SK-N-SH treated with all-trans-retinoic acid at 6 μM for 48 hours (cell line): Measurements from ENCODE around the gene LMO4.

Source experiments
- ATAC-seq: fragments of 200-7000 bp; cut with Tn5 transposase; 3 replicates; pipeline ENCODE4 v1.9.1; 2020; ENCODE audit warnings: mild to moderate bottlenecking, moderate library complexity
- ARNTL ChIP-seq: fragments of 450-650 bp; formaldehyde crosslinking; IDR thresholded peaks from 2 replicates; pipeline ENCODE4 v1.5.0; 2020; ENCODE audit warnings: low read depth, mild to moderate bottlenecking, moderate library complexity, borderline replicate concordance
- BACH2 ChIP-seq: fragments of 250-450 bp; sonication (Bioruptor Pico); IDR thresholded peaks from 2 replicates; pipeline ENCODE4 v1.9.0; 2021; ENCODE audit warnings: mild to moderate bottlenecking, borderline replicate concordance
- CREB5 ChIP-seq: fragments of 250-450 bp; sonication (Bioruptor Pico); IDR thresholded peaks from 2 replicates; pipeline ENCODE4 v1.5.1; 2020; ENCODE audit warnings: low read depth, mild to moderate bottlenecking, moderate library complexity
- CSDC2 ChIP-seq: fragments of 250-450 bp; sonication (Bioruptor Pico); IDR thresholded peaks from 2 replicates; pipeline ENCODE4 v1.5.0; 2020; ENCODE audit warnings: mild to moderate bottlenecking, moderate library complexity
- ESRRG ChIP-seq: fragments of 250-450 bp; sonication (Bioruptor Pico); IDR thresholded peaks from 2 replicates; pipeline ENCODE4 v1.6.1; 2021; ENCODE audit warnings: mild to moderate bottlenecking
- GLIS3 ChIP-seq: fragments of 250-450 bp; sonication (Bioruptor Pico); IDR thresholded peaks from 2 replicates; pipeline ENCODE4 v1.5.0; 2020; ENCODE audit warnings: mild to moderate bottlenecking, moderate library complexity
- ISL1 ChIP-seq: fragments of 250-450 bp; sonication (Bioruptor Pico); IDR thresholded peaks from 2 replicates; pipeline ENCODE4 v2.1.2; 2022; ENCODE audit warnings: mild to moderate bottlenecking, moderate library complexity
- OSR1 ChIP-seq: fragments of 250-450 bp; sonication (Bioruptor Pico); IDR thresholded peaks from 2 replicates; pipeline ENCODE4 v1.8.0; 2022; ENCODE audit warnings: moderate library complexity, mild to moderate bottlenecking, inconsistent platforms
- PATZ1 ChIP-seq: fragments of 250-450 bp; sonication (Bioruptor Pico); IDR thresholded peaks from 2 replicates; pipeline ENCODE4 v1.8.0; 2020; ENCODE audit warnings: mild to moderate bottlenecking, moderate library complexity, borderline replicate concordance
- PPARA ChIP-seq: fragments of 250-450 bp; sonication (Bioruptor Pico); IDR thresholded peaks from 2 replicates; pipeline ENCODE4 v1.5.0; 2020; ENCODE audit warnings: mild to moderate bottlenecking, borderline replicate concordance
- RARB ChIP-seq: fragments of 250-450 bp; sonication (Bioruptor Pico); IDR thresholded peaks from 2 replicates; pipeline ENCODE4 v1.8.0; 2021; ENCODE audit warnings: mild to moderate bottlenecking, moderate library complexity
- SNAI2 ChIP-seq: fragments of 250-450 bp; sonication (Bioruptor Pico); IDR thresholded peaks from 2 replicates; pipeline ENCODE4 v1.5.0; 2020; ENCODE audit warnings: mild to moderate bottlenecking, moderate library complexity
- TCF4 ChIP-seq: fragments of 250-450 bp; sonication (Bioruptor Pico); IDR thresholded peaks from 2 replicates; pipeline ENCODE4 v1.8.0; 2021; ENCODE audit warnings: mild to moderate bottlenecking, moderate library complexity, borderline replicate concordance
- TOX ChIP-seq: fragments of 250-450 bp; sonication (Bioruptor Pico); IDR thresholded peaks from 2 replicates; pipeline ENCODE4 v1.8.0; 2021; ENCODE audit warnings: mild to moderate bottlenecking, moderate library complexity, borderline replicate concordance
- TSHZ2 ChIP-seq: fragments of 250-450 bp; sonication (Bioruptor Pico); IDR thresholded peaks from 2 replicates; pipeline ENCODE4 v1.5.0; 2020; ENCODE audit warnings: mild to moderate bottlenecking, moderate library complexity
- ZC3H10 ChIP-seq: fragments of 250-450 bp; sonication (Bioruptor Pico); IDR thresholded peaks from 2 replicates; pipeline ENCODE4 v1.5.1; 2021; ENCODE audit warnings: mild to moderate bottlenecking, moderate library complexity
- ZFP3 ChIP-seq: fragments of 250-450 bp; sonication (Bioruptor Pico); IDR thresholded peaks from 2 replicates; pipeline ENCODE4 v1.5.0; 2020; ENCODE audit warnings: mild to moderate bottlenecking, moderate library complexity
- ZFP30 ChIP-seq: fragments of 450-650 bp; formaldehyde crosslinking; IDR thresholded peaks from 2 replicates; pipeline ENCODE4 v1.5.0; 2022; ENCODE audit warnings: mild to moderate bottlenecking, moderate library complexity
- ZNF565 ChIP-seq: fragments of 450-650 bp; formaldehyde crosslinking; conservative IDR thresholded peaks from 2 replicates; pipeline ENCODE4 v1.5.0; 2020; ENCODE audit warnings: low read depth, mild to moderate bottlenecking, moderate library complexity
- ZNF70 ChIP-seq: fragments of 450-650 bp; formaldehyde crosslinking; IDR thresholded peaks from 2 replicates; pipeline ENCODE4 v1.5.0; 2020; ENCODE audit warnings: mild to moderate bottlenecking, moderate library complexity
- ZNF8 ChIP-seq: fragments of 450-650 bp; formaldehyde crosslinking; IDR thresholded peaks from 2 replicates; pipeline ENCODE4 v1.5.0; 2020; ENCODE audit warnings: mild to moderate bottlenecking, moderate library complexity
- TF ChIP-seq, protein P1 (sequence below): fragments of 250-450 bp; sonication (Bioruptor Pico); IDR thresholded peaks from 2 replicates; pipeline ENCODE4 v1.5.1; 2021; ENCODE audit warnings: mild to moderate bottlenecking, moderate library complexity

Gene LMO4

GRCh38 chr1:87359586-87359985, 30.9 kb downstream of the LMO4 start:
- TF ChIP-seq ZFP3 (CRISPR knock-in tag) (no peak), BACH2 (CRISPR knock-in tag) (no peak), ZNF70 (CRISPR knock-in tag) (no peak), SNAI2 (CRISPR knock-in tag) (no peak), ZNF565 (CRISPR knock-in tag) (no peak), TOX (CRISPR knock-in tag) (no peak), ZNF8 (no peak), CREB5 (CRISPR knock-in tag) (no peak), GLIS3 (CRISPR knock-in tag) (no peak), OSR1 (CRISPR knock-in tag) (no peak), TSHZ2 (CRISPR knock-in tag) (no peak), TCF4 (CRISPR knock-in tag) (no peak), PATZ1 (CRISPR knock-in tag) (no peak), ISL1 (CRISPR knock-in tag) (no peak), ZFP30 (CRISPR knock-in tag) (no peak), ZC3H10 (no peak)
- ATAC-seq: no peak

- TF ChIP-seq RARB (CRISPR knock-in tag): no peak
- no peak; the same call in 2 of the 3 replicates for ATAC-seq
Observed at GRCh38 chr1:87362063-87362833, 33.6 kb downstream of the LMO4 start.

DNA sequence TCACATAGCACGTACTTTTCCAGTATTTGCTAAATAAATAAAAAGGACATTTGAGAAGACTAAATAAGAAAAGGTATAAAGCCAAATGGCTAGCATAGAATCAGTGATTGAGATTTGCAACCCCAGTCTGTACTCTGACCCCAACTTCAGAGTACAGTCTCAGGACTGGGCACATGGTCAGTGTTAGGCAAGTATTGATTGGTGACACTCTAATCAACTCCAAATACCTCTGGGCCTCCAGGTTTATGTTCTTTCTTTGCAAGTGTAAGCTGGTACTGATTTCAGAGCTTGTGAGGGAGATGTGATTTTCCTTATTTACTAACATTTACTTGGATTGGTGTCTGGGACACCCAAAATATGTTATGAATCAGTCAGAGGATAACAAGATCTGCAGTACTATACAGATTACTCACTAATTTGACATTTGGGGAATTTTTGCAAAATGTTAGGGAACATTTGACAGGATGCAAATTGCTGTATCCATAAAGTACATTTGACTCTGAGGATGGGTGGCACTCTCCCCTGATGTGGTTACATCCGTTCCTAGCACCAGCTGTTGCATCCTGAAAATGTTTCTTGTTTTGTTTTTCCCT, 34.2 kb downstream of the LMO4 start:
- no peak for TF ChIP-seq ESRRG (CRISPR knock-in tag)
- ATAC-seq: peak; percentile 50

DNA sequence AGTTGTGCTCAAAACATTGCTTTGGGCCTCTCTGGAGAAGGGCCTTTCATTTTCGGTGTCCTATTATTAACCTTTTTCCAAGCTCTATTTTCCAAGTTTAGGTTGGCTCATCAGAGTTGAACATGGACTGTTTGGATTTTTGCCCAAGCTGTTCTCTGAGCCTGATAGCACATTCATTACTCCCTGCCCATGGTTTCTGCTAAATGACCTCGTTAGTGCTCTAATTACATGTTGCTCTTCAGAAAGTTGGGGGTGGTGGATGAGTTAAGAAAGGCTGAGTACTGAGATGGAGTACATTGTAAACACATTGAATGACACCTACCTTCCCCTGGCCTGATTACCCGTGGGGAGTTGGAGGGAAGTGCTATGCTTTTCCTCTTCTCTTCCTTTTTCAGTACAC, 38.9 kb downstream of the LMO4 start:
- TF ChIP-seq PATZ1 (CRISPR knock-in tag) (no peak), PPARA (CRISPR knock-in tag) (no peak), ARNTL (CRISPR knock-in tag) (no peak), TSHZ2 (CRISPR knock-in tag) (no peak), BACH2 (CRISPR knock-in tag) (no peak), ZNF8 (no peak), ISL1 (CRISPR knock-in tag) (no peak), CSDC2 (CRISPR knock-in tag) (no peak), SNAI2 (CRISPR knock-in tag) (no peak), ZFP3 (CRISPR knock-in tag) (no peak)
- TF ChIP-seq, protein P1, sequence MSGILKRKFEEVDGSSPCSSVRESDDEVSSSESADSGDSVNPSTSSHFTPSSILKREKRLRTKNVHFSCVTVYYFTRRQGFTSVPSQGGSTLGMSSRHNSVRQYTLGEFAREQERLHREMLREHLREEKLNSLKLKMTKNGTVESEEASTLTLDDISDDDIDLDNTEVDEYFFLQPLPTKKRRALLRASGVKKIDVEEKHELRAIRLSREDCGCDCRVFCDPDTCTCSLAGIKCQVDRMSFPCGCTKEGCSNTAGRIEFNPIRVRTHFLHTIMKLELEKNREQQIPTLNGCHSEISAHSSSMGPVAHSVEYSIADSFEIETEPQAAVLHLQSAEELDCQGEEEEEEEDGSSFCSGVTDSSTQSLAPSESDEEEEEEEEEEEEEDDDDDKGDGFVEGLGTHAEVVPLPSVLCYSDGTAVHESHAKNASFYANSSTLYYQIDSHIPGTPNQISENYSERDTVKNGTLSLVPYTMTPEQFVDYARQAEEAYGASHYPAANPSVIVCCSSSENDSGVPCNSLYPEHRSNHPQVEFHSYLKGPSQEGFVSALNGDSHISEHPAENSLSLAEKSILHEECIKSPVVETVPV (CRISPR knock-in tag): no peak
- ATAC-seq: no peak
